GM18520 (cell line): ENCODE measurements around the gene RAB37.

ENCODE experiments used
- ATAC-seq: cut with Tn5 transposase; IDR thresholded peaks from one replicate; pipeline ENCODE4 v1.9.1; 2021; ENCODE audit not compliant: unreplicated experiment

RAB37 gene

DNA sequence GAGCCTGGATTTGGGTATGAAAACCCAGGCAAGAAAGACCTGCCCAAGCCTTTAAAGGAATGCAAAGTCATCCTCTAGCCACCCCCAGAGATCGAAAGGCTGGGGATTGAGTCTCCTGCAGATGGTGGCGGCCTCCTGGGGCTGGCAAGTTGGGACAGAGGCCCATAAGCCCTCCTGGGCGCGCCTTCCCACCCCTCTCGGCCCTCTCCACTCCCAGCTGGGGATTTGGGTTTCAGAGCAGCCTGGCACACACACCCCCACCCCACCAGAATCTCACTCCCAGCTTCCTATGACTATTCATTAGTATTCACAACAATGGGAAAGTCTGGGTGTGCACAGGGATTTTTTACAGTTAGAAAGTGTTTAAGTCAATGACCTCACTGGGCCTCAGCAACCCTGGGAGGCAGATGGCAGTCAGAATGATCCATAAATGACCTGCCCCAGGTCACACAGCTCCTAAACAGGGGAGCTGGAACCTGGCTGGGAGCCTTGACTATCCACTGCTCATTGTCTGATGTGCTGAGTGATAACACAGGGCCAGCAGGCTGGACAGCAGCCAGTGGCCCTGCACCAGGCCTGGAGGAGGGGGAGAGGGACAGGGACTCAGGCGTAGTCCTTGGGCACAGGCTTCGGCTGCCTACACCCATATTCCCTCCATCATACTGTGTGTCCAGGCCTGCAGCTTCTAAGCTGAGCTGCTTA is 23.5 kb downstream of the RAB37 start:
- no peak for ATAC-seq

- ATAC-seq: no peak
These were observed 24.4 kb downstream of the RAB37 start for GRCh38 chr17:74761419-74761818.

DNA sequence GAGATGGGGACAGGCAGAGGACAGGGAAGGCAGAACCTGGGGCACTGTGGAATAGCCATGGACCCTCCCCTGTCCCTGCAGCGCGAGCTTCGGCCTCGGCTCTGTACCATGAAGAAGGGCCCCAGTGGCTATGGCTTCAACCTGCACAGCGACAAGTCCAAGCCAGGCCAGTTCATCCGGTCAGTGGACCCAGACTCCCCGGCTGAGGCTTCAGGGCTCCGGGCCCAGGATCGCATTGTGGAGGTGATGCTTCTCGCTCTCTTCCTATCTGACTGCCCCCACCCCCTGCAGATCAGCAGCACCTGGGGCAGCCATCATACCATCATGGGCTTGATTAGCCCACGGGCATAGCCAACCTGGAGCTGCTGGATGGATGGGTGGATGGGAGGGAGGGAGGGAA is 24.9 kb downstream of the RAB37 start:
- no peak for ATAC-seq

DNA sequence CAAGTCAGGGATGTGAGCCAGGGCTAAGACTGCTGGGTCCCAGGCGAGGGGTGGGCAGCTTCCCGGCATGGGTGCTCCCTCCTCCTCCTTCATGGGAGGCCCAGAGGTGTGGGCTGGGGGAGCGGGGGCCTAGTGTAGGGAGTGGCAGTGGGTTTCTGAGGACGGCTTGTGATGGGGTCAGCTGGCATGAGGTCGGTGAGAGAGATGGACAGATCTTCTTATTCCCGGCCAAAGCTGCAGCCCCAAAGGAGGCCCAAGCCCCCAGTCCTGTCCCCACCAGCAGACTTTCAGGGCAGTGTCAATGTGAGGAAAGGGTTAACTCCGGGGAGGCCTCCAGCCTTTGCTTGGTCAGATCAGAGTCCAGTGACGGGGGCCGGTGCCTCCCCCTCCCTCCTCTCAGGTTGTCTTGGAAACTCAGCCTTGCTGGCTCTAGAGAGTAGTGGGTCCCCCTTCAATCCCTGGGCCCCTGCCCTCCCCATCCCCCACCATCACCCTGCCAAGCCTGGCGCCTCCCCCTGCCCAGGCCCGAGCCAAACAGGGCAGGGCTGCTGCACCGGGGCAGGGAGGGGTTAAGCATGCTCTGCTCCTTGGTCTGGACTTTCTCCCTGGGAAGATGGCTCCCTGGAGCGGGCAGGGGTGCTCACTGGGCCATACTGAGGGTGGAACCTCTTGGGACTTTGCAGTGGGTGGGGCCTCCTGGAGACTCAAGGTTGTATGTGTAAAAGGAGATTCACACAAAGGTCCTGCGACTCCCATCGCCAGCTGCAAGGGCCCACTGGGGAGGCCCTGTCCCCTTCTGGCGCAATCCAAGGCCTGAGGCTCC is 26.7 kb downstream of the RAB37 start:
- ATAC-seq: no peak

DNA sequence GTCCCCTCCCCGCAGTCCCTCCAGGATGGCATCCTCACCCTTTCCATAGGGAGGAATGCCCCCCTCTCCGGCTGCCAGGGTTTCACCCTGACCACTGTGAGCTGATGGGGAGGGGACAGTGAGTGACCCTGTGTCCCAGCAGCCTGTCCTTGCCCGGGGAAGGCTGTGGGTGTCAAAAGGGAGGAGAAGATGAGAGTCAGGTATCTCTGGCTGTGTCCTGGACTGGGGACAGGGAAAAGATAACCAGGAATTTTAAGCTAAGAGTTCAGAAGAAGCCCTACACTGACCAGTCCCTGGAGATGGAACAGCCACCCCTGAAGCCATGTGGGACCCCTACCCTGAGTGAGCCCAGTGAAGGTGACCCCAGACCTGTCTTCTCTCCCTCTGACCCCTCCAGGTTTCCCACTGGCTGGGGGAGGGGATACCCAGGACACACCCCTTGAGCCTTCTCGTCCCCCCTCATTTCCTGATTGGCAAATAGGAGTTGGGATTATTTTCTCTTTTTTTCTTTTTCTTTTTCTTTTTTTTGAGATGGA is 27.8 kb downstream of the RAB37 start:
- ATAC-seq: no peak

DNA sequence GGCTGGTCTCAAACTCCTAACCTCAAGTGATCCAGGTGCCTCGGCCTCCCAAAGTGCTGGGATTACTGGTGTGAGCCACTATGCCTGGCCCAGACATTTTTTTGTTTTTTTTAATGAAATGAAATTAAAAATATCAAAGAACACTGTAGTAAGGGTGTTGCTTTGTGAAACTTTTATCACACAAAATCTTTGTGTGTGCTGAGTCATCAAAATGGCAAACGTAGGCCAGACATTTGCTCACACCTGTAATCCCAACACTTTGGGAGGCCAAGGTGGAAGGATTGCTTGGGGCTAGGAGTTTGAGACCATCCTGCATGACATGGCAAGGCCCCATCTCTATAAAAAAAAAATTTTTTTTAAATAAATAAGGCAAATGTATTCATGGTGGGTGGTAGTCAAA is 29.4 kb downstream of the RAB37 start:
- ATAC-seq: no peak

DNA sequence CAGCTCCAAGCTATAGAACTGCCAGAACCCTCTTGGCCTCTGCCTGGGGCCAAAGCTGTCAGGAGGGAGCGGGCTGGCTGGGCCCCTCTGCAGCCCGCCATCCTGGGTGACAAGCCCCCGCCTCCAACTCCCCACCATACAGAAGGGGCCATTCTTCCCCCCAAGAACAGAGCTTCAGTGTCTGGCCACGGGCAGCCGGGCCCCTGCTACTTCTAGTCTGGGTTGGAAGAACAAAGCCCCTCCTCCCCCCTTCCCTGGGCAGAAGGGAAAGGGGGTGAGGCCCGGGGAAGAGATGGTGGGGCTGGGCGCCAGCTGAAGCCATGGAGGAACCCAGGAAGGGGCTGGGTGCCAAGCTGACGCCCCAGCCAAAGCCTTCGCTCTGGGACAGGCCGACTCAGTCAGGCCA is 30.1 kb downstream of the RAB37 start:
- no peak for ATAC-seq

DNA sequence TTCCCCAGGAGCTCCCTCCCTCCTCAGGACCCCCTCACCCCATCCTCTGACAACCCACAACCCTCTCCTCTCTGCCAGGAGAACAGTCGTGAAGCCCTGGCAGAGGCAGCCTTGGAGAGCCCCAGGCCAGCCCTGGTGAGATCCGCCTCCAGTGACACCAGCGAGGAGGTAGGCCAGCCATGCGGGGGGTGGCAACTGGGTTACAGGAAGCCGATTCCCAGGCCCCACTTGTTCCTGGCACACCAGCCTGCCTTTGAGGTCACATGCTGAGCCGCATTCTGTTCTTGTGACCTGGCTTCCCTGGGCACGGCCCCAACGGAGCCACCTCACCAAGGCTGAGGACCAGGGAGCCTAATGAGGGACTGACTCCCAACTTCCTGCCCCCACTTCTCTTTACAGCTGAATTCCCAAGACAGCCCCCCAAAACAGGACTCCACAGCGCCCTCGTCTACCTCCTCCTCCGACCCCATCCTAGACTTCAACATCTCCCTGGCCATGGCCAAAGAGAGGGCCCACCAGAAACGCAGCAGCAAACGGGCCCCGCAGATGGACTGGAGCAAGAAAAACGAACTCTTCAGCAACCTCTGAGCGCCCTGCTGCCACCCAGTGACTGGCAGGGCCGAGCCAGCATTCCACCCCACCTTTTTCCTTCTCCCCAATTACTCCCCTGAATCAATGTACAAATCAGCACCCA is 31.2 kb downstream of the RAB37 start:
- no peak for ATAC-seq

- ATAC-seq: no peak
These were observed 31.7 kb downstream of the RAB37 start for GRCh38 chr17:74768763-74769114.

- ATAC-seq: no peak
These were observed 32.3 kb downstream of the RAB37 start for GRCh38 chr17:74769266-74769855.

GRCh38 chr17:74769856-74770497 is 32.9 kb downstream of the RAB37 start:
- ATAC-seq: no peak

GRCh38 chr17:74770498-74771318 is 33.7 kb downstream of the RAB37 start:
- ATAC-seq: no peak

GRCh38 chr17:74771319-74771914 is 34.4 kb downstream of the RAB37 start:
- ATAC-seq: no peak

DNA sequence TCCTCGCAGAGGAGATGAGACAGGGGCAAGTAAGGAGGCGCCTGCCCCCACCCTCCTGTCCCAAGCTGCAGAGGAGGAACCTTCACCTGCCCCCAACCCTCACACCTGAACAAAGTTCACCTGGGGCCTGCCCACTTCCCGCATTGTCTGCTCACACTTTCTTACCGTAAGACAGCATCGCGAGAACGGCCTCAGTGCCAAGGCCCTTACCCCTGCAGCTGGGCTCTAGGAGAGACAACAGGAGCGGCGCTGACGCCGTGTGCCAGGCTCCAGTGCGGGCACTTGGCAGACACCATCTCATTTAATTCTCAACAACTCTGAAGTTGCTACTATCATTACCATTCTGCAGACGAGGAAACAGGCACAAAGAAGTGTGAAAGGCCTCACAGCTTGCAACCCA is 35.0 kb downstream of the RAB37 start:
- no peak for ATAC-seq

GRCh38 chr17:74773414-74773813 is 36.4 kb downstream of the RAB37 start:
- no peak for ATAC-seq

DNA sequence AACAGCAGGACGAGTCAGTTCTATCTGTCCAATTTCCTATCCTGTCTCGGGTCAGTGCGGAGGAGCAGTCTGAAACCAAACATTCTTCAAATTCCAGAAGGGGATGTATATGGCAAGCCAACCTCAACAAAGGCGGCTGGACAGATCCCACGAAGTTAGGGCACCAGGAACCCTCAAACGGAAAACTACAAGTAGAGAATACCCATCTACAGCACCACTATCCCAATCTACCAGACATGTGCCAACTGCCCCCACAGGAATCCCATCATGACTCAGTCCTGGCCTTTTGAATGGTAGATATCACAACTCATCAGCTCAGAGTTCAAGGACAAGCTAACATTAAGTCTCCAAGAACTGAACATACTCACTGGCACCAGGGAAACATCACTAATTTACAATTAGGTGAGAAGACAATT is 36.8 kb downstream of the RAB37 start:
- no peak for ATAC-seq

GRCh38 chr17:74775409-74776043 is 38.5 kb downstream of the RAB37 start:
- ATAC-seq: no peak

- ATAC-seq: peak; percentile 81
These were observed 39.2 kb downstream of the RAB37 start, which contains the start of gene NAT9 for GRCh38 chr17:74776044-74776962. Gene NAT9, minus strand, starts transcription at chr17:74776345. Its CDS starts 647 bp downstream, at chr17:74775698.
